Measurements from ENCODE around the gene YARS1. TPM values are rescaled to one million over a fixed set of nuclear protein-coding genes. Genes with fewer than 3 reads are reported as not detected.
"Not testable (repeated sequence)": the region's sequence is repeated elsewhere in the genome, so short reads cannot be mapped to it uniquely, and the experiment has no call there.

The YARS1 gene
- total RNA-seq, 2 donors from 2014 or later = 217 to 236 TPM

DNA sequence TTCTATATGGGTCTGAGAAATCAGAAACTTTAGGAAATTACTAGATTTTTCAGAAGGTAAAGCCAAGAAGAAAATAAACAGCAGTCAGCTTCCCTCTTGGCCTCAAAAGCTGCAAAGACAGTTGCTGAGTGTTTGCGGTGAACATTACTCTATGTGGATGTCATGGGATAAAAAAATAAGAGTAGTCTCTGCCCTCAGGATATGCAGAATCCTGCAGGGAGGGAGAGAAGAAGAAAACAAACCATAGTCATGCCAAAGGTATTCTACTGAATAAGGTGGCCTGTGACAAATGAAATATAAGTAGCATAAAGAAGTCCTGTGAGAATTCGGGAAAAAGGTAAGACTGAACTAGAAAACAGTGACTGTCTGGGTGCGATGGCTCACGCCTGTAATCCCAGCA is 19.0 kb downstream of the YARS1 start:
- Mint-ChIP-seq H3K9me3 (no peaks in the 10 kb centered on the region), H3K36me3 (peaks cover 29 to 34% of the 10 kb centered on the region in 2 donors), H3K27ac (peak overlapping the region; percentile 89 to 91)
- DNase-seq (ENCODE audit: low spot score in 2 of 2) (no peak), ATAC-seq (no peak)

DNA sequence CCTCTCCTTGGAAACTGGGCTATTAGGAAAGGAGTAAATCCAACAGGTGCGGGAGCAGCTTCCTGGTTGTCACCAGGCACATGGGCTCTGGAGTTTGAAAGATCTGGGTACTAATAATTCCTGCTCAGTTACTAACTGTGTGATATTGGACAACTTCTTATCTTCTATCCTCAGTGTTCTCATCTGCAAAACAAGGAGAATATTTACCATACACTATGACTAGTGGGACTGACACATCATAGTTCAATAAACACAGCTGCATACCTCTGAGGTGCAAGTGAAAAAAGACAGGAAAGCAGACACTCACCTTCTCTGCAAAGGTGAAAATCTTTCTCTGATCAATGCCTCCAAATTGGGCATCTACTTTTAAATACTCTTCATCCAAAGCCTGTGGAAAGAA is 19.7 kb downstream of the YARS1 start:
- no peak for ATAC-seq
- Mint-ChIP-seq H3K36me3 (peaks cover 27 to 32% of the 10 kb centered on the region in 2 donors), H3K27ac (peak overlapping the region in 1 of 2 donors; percentile 89), H3K9me3 (no peaks in the 10 kb centered on the region)
- DNase-seq (ENCODE audit: low spot score in 2 of 2) = no peak

DNA sequence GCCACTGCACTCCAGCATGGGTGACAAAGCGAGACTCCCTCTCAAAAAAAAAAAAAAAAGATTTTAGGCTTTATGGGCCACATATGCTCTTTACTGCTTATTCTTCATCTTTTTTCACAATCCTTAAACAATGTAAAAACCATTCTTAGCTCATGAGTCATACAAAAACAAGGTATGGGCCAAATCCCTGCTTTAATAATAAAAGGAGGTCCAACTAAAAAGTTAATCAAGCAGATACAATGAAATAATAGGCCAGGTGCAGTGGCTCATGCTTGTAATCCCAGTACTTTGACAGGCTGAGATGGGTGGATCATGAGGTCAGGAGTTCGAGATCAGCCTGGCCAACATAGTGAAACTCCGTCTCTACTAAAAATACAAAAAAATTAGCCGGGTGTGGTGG is 21.4 kb downstream of the YARS1 start:
- H3K9me3 Mint-ChIP-seq; ATAC-seq; DNase-seq (ENCODE audit: low spot score in 2 of 2): not testable (repeated sequence)
- H3K36me3 Mint-ChIP-seq = peaks cover 23 to 44% of the 10 kb centered on the region in 2 donors
- H3K27ac Mint-ChIP-seq = peak overlapping the region in 1 of 2 donors; percentile 12

DNA sequence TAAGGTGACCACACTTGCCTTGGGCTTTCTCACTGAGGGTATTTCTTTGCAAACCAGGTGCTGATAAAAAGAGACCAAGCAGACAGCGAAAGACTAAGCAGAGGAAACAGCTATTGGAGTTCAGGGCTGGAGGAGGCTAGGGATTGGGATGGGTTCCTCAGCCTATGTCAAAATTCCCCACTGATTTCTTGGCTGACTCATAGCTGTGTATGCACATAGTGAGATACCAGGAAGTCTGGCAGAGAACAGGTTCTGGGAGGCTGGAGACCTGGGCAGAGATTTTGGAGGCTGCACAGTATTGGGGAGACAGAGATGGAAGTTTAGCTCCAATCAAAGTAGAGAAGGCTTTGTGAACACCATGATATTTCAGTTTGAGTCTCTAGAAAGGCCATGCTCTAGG is 25.3 kb downstream of the YARS1 start:
- ATAC-seq (no peak), DNase-seq (ENCODE audit: low spot score in 2 of 2) (no peak)
- Mint-ChIP-seq H3K9me3 (no peaks in the 10 kb centered on the region), H3K36me3 (peaks cover 6 to 32% of the 10 kb centered on the region in 2 donors), H3K27ac (no peak overlapping the region)

DNA sequence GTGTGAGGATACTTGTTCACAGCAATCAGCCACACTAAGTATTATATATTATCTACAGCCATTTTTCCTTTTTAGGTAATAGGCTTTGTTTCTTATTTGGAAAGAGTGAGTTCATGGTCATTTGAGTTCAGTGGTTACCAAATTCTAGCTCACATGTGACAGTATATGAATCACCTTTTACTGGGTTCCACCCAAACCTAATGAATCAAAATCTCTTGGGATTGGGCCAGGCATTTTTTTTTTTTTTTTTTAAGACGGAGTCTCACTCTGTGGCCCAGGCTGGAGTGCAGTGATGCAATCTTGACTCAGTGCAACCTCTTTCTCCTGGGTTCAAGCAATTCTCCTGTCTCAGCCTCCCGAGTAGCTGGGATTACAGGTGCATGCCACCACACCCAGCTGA is 27.8 kb downstream of the YARS1 start:
- ATAC-seq = peak; percentile 55 to 97
- peaks cover 6 to 33% of the 10 kb centered on the region in 2 donors for H3K36me3 Mint-ChIP-seq
- H3K9me3 Mint-ChIP-seq; DNase-seq (ENCODE audit: low spot score in 2 of 2): not testable (repeated sequence)
- H3K27ac Mint-ChIP-seq = peak overlapping the region in 1 of 2 donors; percentile 54

DNA sequence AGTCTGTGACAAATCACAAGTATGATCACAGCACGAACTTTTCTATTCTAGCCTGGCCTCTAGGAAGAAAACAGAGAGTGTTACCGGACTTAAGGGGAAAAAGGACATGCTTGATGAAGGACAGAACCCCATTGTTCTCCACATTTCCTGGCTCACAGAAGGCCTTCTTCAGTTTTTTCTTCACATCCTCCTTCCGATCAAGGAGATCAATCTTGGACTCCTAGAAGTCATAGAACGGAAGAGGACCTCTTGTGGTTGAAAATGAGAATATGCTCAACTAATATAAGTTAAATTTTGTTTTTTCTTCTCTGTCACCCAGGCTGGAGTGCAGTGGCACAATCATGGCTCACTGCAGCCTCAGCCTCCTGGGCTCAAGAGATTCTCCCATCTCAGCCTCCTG is 30.3 kb downstream of the YARS1 start:
- Mint-ChIP-seq H3K36me3 (peaks cover 5 to 31% of the 10 kb centered on the region in 2 donors), H3K27ac (no peak overlapping the region), H3K9me3 (no peaks in the 10 kb centered on the region)
- ATAC-seq (no peak), DNase-seq (ENCODE audit: low spot score in 2 of 2) (no peak)

DNA sequence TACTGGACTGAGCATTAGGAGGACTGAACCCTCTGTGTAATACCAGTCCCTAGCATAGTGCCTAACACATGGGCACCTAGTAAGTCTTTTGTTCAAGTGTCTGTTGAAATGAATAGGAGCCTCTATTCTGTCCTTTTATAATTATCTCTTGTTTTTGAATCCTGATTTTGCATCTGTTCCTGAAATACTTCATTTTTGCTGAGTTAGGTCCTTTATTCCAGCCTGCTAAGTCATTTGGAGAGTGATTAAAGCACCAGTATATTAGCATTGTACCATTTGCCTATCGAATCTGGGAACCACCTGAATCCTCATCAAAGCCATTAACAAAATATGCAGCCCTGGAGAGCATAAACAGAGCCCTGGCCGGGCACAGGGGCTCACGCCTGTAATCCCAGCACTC is 32.3 kb downstream of the YARS1 start:
- Mint-ChIP-seq H3K9me3 (no peaks in the 10 kb centered on the region), H3K36me3 (peaks cover 15 to 21% of the 10 kb centered on the region in 2 donors), H3K27ac (peak overlapping the region in 1 of 2 donors; percentile 63)
- no peak for DNase-seq (ENCODE audit: low spot score in 2 of 2)
- ATAC-seq = no peak

DNA sequence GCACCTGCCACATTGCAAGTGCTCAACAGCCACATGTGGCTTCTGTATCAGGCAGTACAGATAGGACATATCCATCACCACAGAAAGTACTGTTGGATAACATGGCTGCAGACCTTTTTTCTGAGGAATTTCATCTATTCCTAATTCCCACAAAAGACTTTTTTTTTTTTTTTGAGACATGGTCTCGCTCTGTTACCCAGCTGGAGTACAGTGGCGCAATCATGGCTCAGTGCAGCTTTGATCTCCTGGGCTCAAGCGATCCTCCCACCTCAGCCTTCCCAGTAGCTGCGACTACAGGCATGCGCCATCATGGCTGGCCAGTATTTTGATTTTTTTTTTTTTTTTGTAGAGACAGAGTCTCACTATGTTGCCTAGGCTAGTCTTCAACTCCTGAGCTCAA is 33.3 kb downstream of the YARS1 start:
- ATAC-seq (no peak), DNase-seq (ENCODE audit: low spot score in 2 of 2) (no peak)
- Mint-ChIP-seq H3K27ac (no peak overlapping the region), H3K9me3 (no peaks in the 10 kb centered on the region), H3K36me3 (peaks cover 15 to 21% of the 10 kb centered on the region in 2 donors)

DNA sequence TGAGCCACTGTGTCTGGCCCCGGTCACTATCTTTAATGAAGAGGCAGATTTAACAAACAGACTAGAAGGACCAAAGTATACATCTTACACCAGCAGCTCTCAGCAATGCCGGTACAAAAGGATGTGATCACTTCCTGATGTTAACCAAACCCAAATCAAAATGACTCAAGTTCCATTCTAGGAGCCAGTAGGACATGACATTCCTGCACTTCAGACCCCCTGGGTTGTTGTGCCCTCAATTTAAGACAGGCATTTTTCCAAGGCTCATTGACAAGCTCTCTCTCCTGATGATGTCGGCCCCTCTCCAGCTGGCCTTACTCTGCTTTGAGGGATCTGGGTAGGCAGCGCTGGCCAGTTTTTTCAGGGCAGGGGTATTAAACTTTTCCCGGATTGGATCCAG is 35.1 kb downstream of the YARS1 start:
- no peaks in the 10 kb centered on the region for H3K9me3 Mint-ChIP-seq
- peak overlapping the region; percentile 65 to 72 for H3K27ac Mint-ChIP-seq
- DNase-seq (ENCODE audit: low spot score in 2 of 2) (no peak), ATAC-seq (no peak)
- peaks cover 15 to 21% of the 10 kb centered on the region in 2 donors for H3K36me3 Mint-ChIP-seq

DNA sequence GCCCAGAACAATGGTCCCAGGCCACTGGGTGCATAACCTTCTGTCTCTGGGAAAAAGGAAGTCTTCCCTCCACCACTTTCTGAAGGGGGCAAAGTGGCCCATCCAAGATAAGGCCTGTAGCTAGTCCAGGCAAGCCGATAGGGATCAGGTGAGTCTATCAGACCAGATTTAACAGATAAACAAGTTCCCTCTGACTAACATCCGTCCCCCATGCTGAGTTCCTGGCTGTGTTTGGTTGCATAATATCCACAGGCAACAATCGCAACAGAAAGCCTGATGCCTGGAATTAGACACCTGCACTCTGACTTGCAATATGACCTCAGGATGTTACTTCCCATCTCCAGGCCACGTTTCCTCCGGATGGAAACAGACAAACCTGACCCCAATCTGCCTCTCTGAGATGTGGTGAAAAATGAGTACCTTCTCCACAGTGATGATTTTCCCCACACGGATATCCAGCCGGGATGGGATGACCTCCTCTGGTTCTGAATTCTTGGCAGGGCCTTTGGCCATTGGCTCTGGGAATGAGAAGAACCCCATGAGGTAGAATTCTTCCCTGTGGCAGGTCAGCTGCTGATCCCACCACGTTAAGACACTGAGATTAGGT is 36.4 kb downstream of the YARS1 start:
- no peak for DNase-seq (ENCODE audit: low spot score in 2 of 2)
- H3K27ac Mint-ChIP-seq = peak overlapping the region; percentile 6 to 68
- no peaks in the 10 kb centered on the region for H3K9me3 Mint-ChIP-seq
- H3K36me3 Mint-ChIP-seq = peaks cover 15 to 21% of the 10 kb centered on the region in 2 donors
- no peak for ATAC-seq

DNA sequence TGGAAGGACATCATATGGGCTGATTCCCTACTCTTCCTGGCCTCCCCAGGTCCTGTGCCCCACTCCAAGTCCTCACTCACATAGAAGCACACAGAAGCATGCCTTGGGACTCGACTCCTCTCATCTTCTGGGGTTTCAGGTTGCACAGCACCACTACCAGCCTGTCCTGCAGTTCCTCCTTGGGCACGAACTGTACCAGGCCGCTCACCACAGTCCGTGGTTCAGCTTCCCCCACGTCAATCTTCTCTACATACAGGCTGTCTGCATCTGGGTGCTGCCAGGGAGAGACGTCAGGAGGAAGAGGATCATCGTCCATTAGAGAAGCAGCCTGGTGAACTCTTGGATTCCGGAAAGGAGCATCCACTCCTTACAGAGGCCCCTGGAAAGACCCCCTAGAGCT is 37.2 kb downstream of the YARS1 start:
- Mint-ChIP-seq H3K36me3 (peaks cover 15 to 20% of the 10 kb centered on the region in 2 donors), H3K9me3 (no peaks in the 10 kb centered on the region), H3K27ac (no peak overlapping the region)
- DNase-seq (ENCODE audit: low spot score in 2 of 2) = no peak
- no peak for ATAC-seq

DNA sequence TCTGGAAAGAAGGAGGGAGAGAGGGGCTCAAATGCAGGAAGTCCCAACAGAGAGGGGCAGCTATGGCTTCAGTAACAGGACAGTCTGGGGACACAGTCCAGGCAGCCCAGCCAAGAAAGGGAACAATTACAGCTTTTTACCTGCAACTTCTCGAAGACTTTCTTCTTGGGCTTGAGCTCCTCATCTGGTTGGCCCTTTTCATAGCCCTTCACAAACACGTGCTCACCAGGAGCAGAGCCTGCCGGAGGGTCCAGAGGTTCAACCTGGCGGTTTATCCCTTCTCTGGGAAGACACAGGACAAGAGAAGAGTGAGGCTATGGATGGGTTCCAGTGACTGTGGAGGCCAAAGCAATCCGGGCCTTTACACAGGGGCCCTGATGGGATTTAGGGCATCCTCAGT is 37.9 kb downstream of the YARS1 start:
- H3K36me3 Mint-ChIP-seq = peaks cover 12 to 15% of the 10 kb centered on the region in 2 donors
- no peak for DNase-seq (ENCODE audit: low spot score in 2 of 2)

DNA sequence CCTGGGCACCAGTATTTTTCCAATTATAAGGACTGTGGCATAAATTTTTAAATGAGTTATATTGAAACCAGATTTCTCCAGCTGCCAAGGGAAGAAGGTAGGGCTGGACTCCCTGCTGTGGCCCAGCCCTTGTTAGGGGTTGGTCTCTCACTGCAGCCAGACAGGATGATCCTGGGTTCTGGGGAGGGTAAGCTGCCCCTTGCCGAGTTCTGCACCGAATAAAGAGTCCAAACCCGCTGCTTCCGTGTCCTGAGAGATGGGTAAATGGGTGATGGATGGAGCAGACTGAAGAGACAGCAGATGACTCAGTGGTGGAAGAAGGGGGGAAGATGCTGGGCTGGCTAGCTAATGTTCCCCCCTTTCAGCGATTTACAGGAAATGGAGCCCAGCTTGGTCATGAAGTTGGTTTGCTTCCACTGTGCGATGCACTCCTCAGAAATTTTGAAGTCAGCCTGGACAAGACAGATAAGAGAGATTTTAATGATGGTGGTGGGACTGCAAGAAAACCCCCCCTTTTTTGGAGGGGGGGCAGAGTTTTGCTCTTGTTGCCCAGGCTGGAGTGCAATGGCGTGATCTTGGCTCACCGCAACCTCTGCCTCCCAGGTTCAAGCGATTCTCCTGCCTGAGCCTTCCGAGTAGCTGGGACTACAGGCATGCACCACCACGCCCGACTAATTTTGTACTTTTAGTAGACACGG is 41.4 kb downstream of the YARS1 start:
- peak in 1 of 2 donors; percentile 19 for ATAC-seq
- DNase-seq (ENCODE audit: low spot score in 2 of 2) = no peak
- Mint-ChIP-seq H3K9me3 (no peaks in the 10 kb centered on the region), H3K36me3 (peaks cover 0 to 5% of the 10 kb centered on the region in 2 donors), H3K27ac (peak overlapping the region; percentile 65 to 79)

More for the DNA sequence above, 37.9 kb downstream of the YARS1 start:
- peak overlapping the region in 1 of 2 donors; percentile 65 for H3K27ac Mint-ChIP-seq
- ATAC-seq = no peak
- no peaks in the 10 kb centered on the region for H3K9me3 Mint-ChIP-seq

DNA sequence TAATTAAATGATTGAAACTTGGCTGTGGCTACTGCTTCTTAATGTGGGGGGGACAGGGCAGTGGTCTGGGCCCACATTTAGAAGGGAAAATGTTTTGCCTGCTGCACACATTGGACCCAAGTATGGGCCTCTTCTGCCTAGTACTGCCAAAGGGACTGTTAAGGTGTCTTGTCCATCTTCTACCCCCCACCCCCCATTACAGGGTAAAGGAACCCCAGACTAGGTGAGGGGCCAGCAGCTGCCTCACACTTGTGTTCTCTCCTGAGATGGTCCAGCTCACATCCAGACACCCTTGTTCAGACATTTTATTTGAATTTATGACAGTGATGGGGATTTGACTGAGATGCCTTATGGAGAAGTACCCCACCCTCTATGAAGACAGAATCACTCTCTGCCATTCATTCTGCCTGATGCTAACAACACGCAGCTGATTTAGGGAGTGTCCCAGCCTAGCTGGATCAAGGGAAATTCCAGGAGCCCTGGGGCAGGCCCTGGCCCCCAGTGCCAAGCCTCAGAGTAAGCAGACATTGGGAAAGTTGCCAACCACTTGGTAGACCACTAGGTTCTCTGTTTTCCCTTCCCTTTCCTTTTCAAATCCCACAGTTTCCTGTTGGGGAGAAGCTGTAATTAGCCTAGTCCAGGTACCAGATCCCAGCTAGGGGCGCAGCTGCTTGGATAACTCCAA is 42.1 kb downstream of the YARS1 start:
- ATAC-seq (peak in 1 of 2 donors; percentile 54), DNase-seq (ENCODE audit: low spot score in 2 of 2) (no peak)
- peak overlapping the region in 1 of 2 donors; percentile 65 for H3K27ac Mint-ChIP-seq
- no peaks in the 10 kb centered on the region for H3K9me3 Mint-ChIP-seq
- peaks cover 0 to 3% of the 10 kb centered on the region in 2 donors for H3K36me3 Mint-ChIP-seq

DNA sequence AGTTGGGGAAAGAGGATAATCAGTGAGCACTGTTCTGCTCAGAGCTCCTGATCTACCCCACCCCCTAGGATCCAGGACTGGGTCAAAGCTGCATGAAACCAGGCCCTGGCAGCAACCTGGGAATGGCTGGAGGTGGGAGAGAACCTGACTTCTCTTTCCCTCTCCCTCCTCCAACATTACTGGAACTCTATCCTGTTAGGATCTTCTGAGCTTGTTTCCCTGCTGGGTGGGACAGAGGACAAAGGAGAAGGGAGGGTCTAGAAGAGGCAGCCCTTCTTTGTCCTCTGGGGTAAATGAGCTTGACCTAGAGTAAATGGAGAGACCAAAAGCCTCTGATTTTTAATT is 42.7 kb downstream of the YARS1 start:
- no peaks in the 10 kb centered on the region for H3K36me3 Mint-ChIP-seq
- H3K9me3 Mint-ChIP-seq = no peaks in the 10 kb centered on the region
- no peak for ATAC-seq
- peak overlapping the region; percentile 64 to 93 for H3K27ac Mint-ChIP-seq
- DNase-seq (ENCODE audit: low spot score in 2 of 2) = no peak

DNA sequence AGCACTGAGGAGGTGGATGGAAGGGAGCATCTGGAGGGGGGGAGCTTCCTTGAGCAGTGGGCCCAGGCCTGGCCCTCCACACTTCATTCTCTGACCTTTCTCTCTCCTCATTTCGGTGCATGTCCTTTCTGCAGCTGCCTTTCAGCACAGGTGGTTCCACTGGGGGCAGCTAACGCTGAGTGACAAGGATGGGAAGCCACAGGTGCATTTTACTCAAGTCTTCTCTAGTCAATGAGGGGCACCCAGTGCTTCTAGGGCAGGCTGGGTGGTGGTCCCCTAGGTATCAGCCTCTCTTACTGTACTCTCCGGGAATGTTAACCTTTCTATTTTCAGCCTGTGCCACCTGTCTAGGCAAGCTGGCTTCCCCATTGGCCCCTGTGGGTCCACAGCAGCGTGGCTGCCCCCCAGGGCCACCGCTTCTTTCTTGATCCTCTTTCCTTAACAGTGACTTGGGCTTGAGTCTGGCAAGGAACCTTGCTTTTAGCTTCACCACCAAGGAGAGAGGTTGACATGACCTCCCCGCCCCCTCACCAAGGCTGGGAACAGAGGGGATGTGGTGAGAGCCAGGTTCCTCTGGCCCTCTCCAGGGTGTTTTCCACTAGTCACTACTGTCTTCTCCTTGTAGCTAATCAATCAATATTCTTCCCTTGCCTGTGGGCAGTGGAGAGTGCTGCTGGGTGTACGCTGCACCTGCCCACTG is 43.2 kb downstream of the YARS1 start:
- ATAC-seq (peak in 1 of 2 donors; percentile 9), DNase-seq (ENCODE audit: low spot score in 2 of 2) (no peak)
- H3K27ac Mint-ChIP-seq = peak overlapping the region; percentile 64 to 93
- H3K36me3 Mint-ChIP-seq = no peaks in the 10 kb centered on the region
- H3K9me3 Mint-ChIP-seq = no peaks in the 10 kb centered on the region

Data from activated naive CD4-positive, alpha-beta T cell treated with anti-CD3 and anti-CD28 coated beads, Interleukin-2, amount 50 U/mL, for 72 hours (primary cell).